ENCODE measurements around the gene LRRC14B.
"Not testable (repeated sequence)": the region's sequence is repeated elsewhere in the genome, so short reads cannot be mapped to it uniquely, and the experiment has no call there.

Gene LRRC14B

GRCh38 chr5:192970-193831, 1.9 kb downstream of the LRRC14B start:
- DNase-seq (ENCODE audit: low read depth): no peak

- DNase-seq (ENCODE audit: low read depth): no peak
Observed at GRCh38 chr5:194102-194501, 2.8 kb downstream of the LRRC14B start.

- no peak for DNase-seq (ENCODE audit: low read depth)
Observed at GRCh38 chr5:194603-195209, 3.4 kb downstream of the LRRC14B start.

- DNase-seq (ENCODE audit: low read depth): no peak
Observed at GRCh38 chr5:195401-196160, 4.3 kb downstream of the LRRC14B start.

- DNase-seq (ENCODE audit: low read depth): no peak
Observed at GRCh38 chr5:196350-196749, 5.1 kb downstream of the LRRC14B start.

- DNase-seq (ENCODE audit: low read depth): not testable (repeated sequence)
Observed at GRCh38 chr5:197031-197430, 5.7 kb downstream of the LRRC14B start.

GRCh38 chr5:197892-198489, 6.7 kb downstream of the LRRC14B start:
- DNase-seq (ENCODE audit: low read depth): no peak

- DNase-seq (ENCODE audit: low read depth): no peak
Observed at GRCh38 chr5:198516-199196, 7.4 kb downstream of the LRRC14B start.

GRCh38 chr5:199197-199949, 8.1 kb downstream of the LRRC14B start:
- no peak for DNase-seq (ENCODE audit: low read depth)

- DNase-seq (ENCODE audit: low read depth): no peak
Observed at GRCh38 chr5:199950-200645, 8.8 kb downstream of the LRRC14B start.

- no peak for DNase-seq (ENCODE audit: low read depth)
Observed at GRCh38 chr5:200985-201384, 9.7 kb downstream of the LRRC14B start.

- DNase-seq (ENCODE audit: low read depth): no peak
Observed at GRCh38 chr5:201672-202071, 10.4 kb downstream of the LRRC14B start.

GRCh38 chr5:203246-203930, 12.1 kb downstream of the LRRC14B start:
- DNase-seq (ENCODE audit: low read depth): no peak

- DNase-seq (ENCODE audit: low read depth): no peak
Observed at GRCh38 chr5:204001-204400, 12.7 kb downstream of the LRRC14B start.

- DNase-seq (ENCODE audit: low read depth): no peak
Observed at GRCh38 chr5:204462-204861, 13.2 kb downstream of the LRRC14B start.

GRCh38 chr5:204966-205670, 13.8 kb downstream of the LRRC14B start:
- DNase-seq (ENCODE audit: low read depth): no peak

GRCh38 chr5:206406-206805, 15.1 kb downstream of the LRRC14B start:
- DNase-seq (ENCODE audit: low read depth): no peak

- DNase-seq (ENCODE audit: low read depth): no peak
Observed at GRCh38 chr5:206927-207536, 15.7 kb downstream of the LRRC14B start.

- DNase-seq (ENCODE audit: low read depth): no peak
Observed at GRCh38 chr5:207599-207998, 16.3 kb downstream of the LRRC14B start.

All from stimulated activated CD8-positive, alpha-beta memory T cell treated with anti-CD3 and anti-CD28 coated beads, Interleukin-12 subunit alpha, Interleukin-12 subunit beta, amount 100 ng/mL, for 1 hour (primary cell).